ENCODE results near the gene NELL1.

DNA sequence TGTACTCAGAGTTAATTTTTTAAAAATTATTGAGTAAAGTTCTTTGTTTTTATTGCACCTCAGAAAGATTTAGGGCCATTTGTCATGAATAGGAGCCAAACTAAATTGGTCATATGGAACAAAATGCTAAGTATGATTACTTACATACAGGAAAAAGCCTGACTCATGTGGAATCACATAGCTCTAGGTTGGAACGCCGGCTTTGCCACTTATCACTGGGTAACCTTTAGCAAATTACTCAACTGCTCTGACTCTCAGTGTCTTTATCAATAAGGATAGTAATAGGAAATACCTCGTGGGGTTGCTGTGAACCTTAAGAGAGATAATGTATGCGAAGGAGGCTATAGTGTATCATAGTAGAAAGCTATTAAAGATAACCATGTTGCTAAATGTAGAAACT lies 638.5 kb downstream of the NELL1 start:
- TF ChIP-seq EZH2 (IDR thresholded peaks at IDR 0.05; ENCODE audit: insufficient read depth, poor library complexity, severe bottlenecking) (no peak), EZH2phosphoT487 (IDR thresholded peaks at IDR 0.05; ENCODE audit: insufficient read depth, low read depth) (no peak)
